SK-N-SH (cell line): Measurements from ENCODE around the gene MET.

Experiments used
- EZH2phosphoT487 ChIP-seq: fragments of 200-600 bp; sonication (generic); IDR thresholded peaks from 2 replicates; pipeline ENCODE4 v1.6.1; 2017; ENCODE audit warnings: low read depth, mixed run types, mild to moderate bottlenecking, antibody characterized with exemption, moderate library complexity, borderline replicate concordance
- GATA2 ChIP-seq: sonication (generic); formaldehyde crosslinking; IDR thresholded peaks from 2 replicates; pipeline ENCODE4 v1.5.0; 2020; ENCODE audit warnings: mild to moderate bottlenecking, missing genetic modification reagents
- JUND ChIP-seq: IDR thresholded peaks from 2 replicates; pipeline ENCODE4 v1.4.0; 2012
- NRF1 ChIP-seq: IDR thresholded peaks from 2 replicates; pipeline ENCODE4 v1.6.1; 2012; ENCODE audit warnings: low read depth, mild to moderate bottlenecking, low read length
- POLR2AphosphoS5 ChIP-seq: IDR thresholded peaks from 2 replicates; pipeline ENCODE4 v1.6.1; 2012; ENCODE audit warnings: low read depth, low read length
- RAD21 ChIP-seq: IDR thresholded peaks from 2 replicates; pipeline ENCODE4 v1.6.1; 2012; ENCODE audit warnings: mild to moderate bottlenecking, low read length
- SMC3 ChIP-seq: IDR thresholded peaks from 2 replicates; pipeline ENCODE4 v1.6.1; 2012; ENCODE audit warnings: low read depth, low read length, improper control_type of control experiment
- TAF1 ChIP-seq: IDR thresholded peaks from 2 replicates; pipeline ENCODE4 v1.6.1; 2012; ENCODE audit warnings: low read depth, mild to moderate bottlenecking, low read length, moderate library complexity, borderline replicate concordance
- TCF12 ChIP-seq: IDR thresholded peaks from 2 replicates; pipeline ENCODE4 v1.4.0; 2012
- TEAD4 ChIP-seq: IDR thresholded peaks from 2 replicates; pipeline ENCODE4 v1.4.0; 2012; ENCODE audit warnings: mild to moderate bottlenecking, borderline replicate concordance; ENCODE audit not compliant: insufficient read depth
- TF ChIP-seq, protein P1 (sequence below): fragments of 200-600 bp; sonication (generic); IDR thresholded peaks from 2 replicates; pipeline ENCODE4 v1.6.1; 2017; ENCODE audit warnings: antibody characterized with exemption, mild to moderate bottlenecking, moderate library complexity
- TF ChIP-seq, protein P2 (sequence below): IDR thresholded peaks from 2 replicates; pipeline ENCODE4 v1.4.0; 2012; ENCODE audit warnings: low read depth
- TF ChIP-seq, protein P3 (sequence below): fragments of 150-350 bp; IDR thresholded peaks from 2 replicates; pipeline ENCODE4 v1.6.1; 2017; ENCODE audit warnings: antibody characterized with exemption, low read length, low read depth, borderline replicate concordance

DNA sequence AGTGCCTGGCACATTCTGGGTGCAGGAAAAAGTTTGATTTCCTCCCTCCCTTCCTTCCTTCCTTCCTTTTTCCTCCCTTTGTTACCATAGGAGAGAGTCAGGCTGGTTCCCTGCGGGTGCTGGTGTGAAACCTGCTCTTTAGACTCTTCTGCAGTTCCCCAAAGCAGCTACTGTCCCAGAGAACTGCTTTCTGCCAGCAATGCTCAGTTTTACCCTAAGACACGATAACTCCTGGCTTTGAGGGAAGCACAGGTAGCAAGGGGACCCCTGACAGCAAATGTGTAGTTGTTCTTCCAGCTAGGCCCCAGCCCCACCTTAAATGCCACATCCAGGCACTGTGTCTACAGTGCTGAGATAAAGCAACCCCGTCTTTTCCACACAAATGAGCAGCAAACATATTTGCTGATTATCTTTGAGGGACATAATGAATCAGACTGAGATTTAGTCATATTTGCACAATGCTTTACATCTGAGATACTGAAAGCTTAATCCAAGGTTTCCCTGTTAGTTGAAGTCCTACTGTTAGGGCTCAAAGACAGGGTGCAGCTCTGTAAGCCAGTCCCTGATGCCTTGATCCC, 55.5 kb downstream of the MET start:
- TF ChIP-seq GATA2 (CRISPR knock-in tag), result no peak
- TF ChIP-seq, protein P1, sequence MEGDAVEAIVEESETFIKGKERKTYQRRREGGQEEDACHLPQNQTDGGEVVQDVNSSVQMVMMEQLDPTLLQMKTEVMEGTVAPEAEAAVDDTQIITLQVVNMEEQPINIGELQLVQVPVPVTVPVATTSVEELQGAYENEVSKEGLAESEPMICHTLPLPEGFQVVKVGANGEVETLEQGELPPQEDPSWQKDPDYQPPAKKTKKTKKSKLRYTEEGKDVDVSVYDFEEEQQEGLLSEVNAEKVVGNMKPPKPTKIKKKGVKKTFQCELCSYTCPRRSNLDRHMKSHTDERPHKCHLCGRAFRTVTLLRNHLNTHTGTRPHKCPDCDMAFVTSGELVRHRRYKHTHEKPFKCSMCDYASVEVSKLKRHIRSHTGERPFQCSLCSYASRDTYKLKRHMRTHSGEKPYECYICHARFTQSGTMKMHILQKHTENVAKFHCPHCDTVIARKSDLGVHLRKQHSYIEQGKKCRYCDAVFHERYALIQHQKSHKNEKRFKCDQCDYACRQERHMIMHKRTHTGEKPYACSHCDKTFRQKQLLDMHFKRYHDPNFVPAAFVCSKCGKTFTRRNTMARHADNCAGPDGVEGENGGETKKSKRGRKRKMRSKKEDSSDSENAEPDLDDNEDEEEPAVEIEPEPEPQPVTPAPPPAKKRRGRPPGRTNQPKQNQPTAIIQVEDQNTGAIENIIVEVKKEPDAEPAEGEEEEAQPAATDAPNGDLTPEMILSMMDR, result no peak
- TF ChIP-seq EZH2phosphoT487, result no peak
- no peak for TF ChIP-seq RAD21
- TF ChIP-seq, protein P2, sequence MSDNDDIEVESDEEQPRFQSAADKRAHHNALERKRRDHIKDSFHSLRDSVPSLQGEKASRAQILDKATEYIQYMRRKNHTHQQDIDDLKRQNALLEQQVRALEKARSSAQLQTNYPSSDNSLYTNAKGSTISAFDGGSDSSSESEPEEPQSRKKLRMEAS, result no peak
- TF ChIP-seq, protein P3, sequence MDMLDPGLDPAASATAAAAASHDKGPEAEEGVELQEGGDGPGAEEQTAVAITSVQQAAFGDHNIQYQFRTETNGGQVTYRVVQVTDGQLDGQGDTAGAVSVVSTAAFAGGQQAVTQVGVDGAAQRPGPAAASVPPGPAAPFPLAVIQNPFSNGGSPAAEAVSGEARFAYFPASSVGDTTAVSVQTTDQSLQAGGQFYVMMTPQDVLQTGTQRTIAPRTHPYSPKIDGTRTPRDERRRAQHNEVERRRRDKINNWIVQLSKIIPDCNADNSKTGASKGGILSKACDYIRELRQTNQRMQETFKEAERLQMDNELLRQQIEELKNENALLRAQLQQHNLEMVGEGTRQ, result no peak
- TF ChIP-seq JUND, result no peak
- no peak for TF ChIP-seq NRF1
- TF ChIP-seq TCF12, result no peak
- TF ChIP-seq SMC3, result no peak
- no peak for TF ChIP-seq TAF1
- TF ChIP-seq TEAD4, result no peak
- TF ChIP-seq POLR2AphosphoS5, result no peak
